ENCODE results near the gene AMMECR1. TPM values are rescaled to one million over a fixed set of nuclear protein-coding genes. Genes with fewer than 3 reads are reported as not detected.

AMMECR1 gene
- polyA plus RNA-seq, 1 donor from 2014 or later: 3.7 TPM

DNA sequence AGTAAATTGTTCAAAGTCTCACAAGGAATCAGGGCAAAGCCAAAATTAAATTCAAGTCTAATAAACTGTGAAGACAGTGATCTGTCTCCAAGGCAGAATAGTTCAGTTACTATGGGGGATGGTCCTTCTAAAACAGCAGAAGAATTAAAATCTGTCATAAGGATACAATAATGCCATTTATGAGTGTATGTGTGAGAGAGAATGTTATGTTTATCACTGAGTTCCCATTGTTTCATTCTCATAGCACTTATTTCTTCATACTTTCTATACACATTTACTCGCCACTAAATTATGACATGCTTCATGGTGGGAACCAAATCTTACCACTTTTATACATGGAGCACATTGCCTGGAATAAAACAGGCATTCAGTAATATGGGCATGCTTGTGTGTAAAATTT is 102.5 kb downstream of the AMMECR1 start:
- no peak for TF ChIP-seq EZH2 (IDR thresholded peaks at IDR 0.05; ENCODE audit: borderline replicate concordance, insufficient read depth, low read length, poor library complexity, severe bottlenecking)
- no peak for TF ChIP-seq EP300 (conservative IDR thresholded peaks at IDR 0.05; ENCODE audit: poor library complexity, severe bottlenecking)
- TF ChIP-seq, protein P1, sequence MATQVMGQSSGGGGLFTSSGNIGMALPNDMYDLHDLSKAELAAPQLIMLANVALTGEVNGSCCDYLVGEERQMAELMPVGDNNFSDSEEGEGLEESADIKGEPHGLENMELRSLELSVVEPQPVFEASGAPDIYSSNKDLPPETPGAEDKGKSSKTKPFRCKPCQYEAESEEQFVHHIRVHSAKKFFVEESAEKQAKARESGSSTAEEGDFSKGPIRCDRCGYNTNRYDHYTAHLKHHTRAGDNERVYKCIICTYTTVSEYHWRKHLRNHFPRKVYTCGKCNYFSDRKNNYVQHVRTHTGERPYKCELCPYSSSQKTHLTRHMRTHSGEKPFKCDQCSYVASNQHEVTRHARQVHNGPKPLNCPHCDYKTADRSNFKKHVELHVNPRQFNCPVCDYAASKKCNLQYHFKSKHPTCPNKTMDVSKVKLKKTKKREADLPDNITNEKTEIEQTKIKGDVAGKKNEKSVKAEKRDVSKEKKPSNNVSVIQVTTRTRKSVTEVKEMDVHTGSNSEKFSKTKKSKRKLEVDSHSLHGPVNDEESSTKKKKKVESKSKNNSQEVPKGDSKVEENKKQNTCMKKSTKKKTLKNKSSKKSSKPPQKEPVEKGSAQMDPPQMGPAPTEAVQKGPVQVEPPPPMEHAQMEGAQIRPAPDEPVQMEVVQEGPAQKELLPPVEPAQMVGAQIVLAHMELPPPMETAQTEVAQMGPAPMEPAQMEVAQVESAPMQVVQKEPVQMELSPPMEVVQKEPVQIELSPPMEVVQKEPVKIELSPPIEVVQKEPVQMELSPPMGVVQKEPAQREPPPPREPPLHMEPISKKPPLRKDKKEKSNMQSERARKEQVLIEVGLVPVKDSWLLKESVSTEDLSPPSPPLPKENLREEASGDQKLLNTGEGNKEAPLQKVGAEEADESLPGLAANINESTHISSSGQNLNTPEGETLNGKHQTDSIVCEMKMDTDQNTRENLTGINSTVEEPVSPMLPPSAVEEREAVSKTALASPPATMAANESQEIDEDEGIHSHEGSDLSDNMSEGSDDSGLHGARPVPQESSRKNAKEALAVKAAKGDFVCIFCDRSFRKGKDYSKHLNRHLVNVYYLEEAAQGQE (IDR thresholded peaks at IDR 0.05; ENCODE audit: borderline replicate concordance): no peak
- TF ChIP-seq, protein P2, sequence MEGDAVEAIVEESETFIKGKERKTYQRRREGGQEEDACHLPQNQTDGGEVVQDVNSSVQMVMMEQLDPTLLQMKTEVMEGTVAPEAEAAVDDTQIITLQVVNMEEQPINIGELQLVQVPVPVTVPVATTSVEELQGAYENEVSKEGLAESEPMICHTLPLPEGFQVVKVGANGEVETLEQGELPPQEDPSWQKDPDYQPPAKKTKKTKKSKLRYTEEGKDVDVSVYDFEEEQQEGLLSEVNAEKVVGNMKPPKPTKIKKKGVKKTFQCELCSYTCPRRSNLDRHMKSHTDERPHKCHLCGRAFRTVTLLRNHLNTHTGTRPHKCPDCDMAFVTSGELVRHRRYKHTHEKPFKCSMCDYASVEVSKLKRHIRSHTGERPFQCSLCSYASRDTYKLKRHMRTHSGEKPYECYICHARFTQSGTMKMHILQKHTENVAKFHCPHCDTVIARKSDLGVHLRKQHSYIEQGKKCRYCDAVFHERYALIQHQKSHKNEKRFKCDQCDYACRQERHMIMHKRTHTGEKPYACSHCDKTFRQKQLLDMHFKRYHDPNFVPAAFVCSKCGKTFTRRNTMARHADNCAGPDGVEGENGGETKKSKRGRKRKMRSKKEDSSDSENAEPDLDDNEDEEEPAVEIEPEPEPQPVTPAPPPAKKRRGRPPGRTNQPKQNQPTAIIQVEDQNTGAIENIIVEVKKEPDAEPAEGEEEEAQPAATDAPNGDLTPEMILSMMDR (IDR thresholded peaks at IDR 0.05; ENCODE audit: poor library complexity, severe bottlenecking): no peak
- no peak for TF ChIP-seq MXI1 (conservative IDR thresholded peaks at IDR 0.05; ENCODE audit: poor library complexity, severe bottlenecking)
- no peak for TF ChIP-seq RAD21 (conservative IDR thresholded peaks at IDR 0.05)
- TF ChIP-seq POLR2AphosphoS5 (IDR thresholded peaks at IDR 0.05): no peak
- no peak for TF ChIP-seq SMC3 (conservative IDR thresholded peaks at IDR 0.05; ENCODE audit: poor library complexity)
- no peak overlapping the region for H3K4me3 ChIP-seq (ENCODE audit: low read length)
- H3K79me2 ChIP-seq (replicated peaks; ENCODE audit: insufficient read depth, low read length): no peaks in the 10 kb centered on the region
- H4K20me1 ChIP-seq (ENCODE audit: insufficient read depth): no peaks in the 10 kb centered on the region
- H3K27me3 ChIP-seq (ENCODE audit: insufficient read depth, low read depth, low read length): no peaks in the 10 kb centered on the region
- H2AFZ ChIP-seq (ENCODE audit: low read depth, low read length): no peak overlapping the region
- H3K27ac ChIP-seq (ENCODE audit: low read length): no peak overlapping the region
- no peaks in the 10 kb centered on the region for H3K9me2 ChIP-seq (ENCODE audit: insufficient read depth, low read length)
- no peak overlapping the region for H3K4me2 ChIP-seq (ENCODE audit: low read length)
- no peaks in the 10 kb centered on the region for H3K9me3 ChIP-seq (ENCODE audit: low read length)
- no peak overlapping the region for H3K9ac ChIP-seq (ENCODE audit: low read length)
- no peaks in the 10 kb centered on the region for H3F3A ChIP-seq (ENCODE audit: insufficient read depth, low read length, poor library complexity, severe bottlenecking)
- no peaks in the 10 kb centered on the region for H3K36me3 ChIP-seq (ENCODE audit: insufficient read depth, low read length)

DNA sequence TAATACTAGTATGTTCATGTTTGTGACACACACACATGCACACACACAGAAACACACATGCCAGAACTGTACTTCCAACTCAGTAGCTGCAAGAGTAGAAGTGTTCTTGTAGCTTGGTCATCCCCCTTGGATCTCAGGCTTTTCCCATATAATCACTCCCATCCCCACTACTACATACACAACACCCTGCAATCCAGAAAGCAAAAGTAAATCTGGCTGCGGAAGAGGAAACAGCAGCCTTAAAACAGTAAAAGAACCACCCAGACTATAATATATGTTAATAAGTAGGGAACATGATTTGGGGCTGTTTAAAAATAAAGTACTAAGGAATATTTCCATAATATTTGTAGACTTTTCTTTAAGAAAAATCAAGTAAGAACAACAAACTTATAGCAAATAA is 103.2 kb downstream of the AMMECR1 start:
- Histone ChIP-seq H3K9me3 (ENCODE audit: low read length) (no peaks in the 10 kb centered on the region), H3K36me3 (ENCODE audit: insufficient read depth, low read length) (no peaks in the 10 kb centered on the region), H2AFZ (ENCODE audit: low read depth, low read length) (no peak overlapping the region), H3K79me2 (replicated peaks; ENCODE audit: insufficient read depth, low read length) (no peaks in the 10 kb centered on the region), H3K27me3 (ENCODE audit: insufficient read depth, low read depth, low read length) (no peaks in the 10 kb centered on the region), H3F3A (ENCODE audit: insufficient read depth, low read length, poor library complexity, severe bottlenecking) (no peaks in the 10 kb centered on the region), H3K4me3 (ENCODE audit: low read length) (no peak overlapping the region), H3K4me2 (ENCODE audit: low read length) (no peak overlapping the region), H3K9me2 (ENCODE audit: insufficient read depth, low read length) (no peaks in the 10 kb centered on the region), H4K20me1 (ENCODE audit: insufficient read depth) (no peaks in the 10 kb centered on the region), H3K9ac (ENCODE audit: low read length) (no peak overlapping the region), H3K27ac (ENCODE audit: low read length) (no peak overlapping the region)
- TF ChIP-seq SMC3 (conservative IDR thresholded peaks at IDR 0.05; ENCODE audit: poor library complexity) (no peak), RAD21 (conservative IDR thresholded peaks at IDR 0.05) (no peak), EP300 (conservative IDR thresholded peaks at IDR 0.05; ENCODE audit: poor library complexity, severe bottlenecking) (no peak), EZH2 (IDR thresholded peaks at IDR 0.05; ENCODE audit: borderline replicate concordance, insufficient read depth, low read length, poor library complexity, severe bottlenecking) (no peak), POLR2AphosphoS5 (IDR thresholded peaks at IDR 0.05) (no peak), MXI1 (conservative IDR thresholded peaks at IDR 0.05; ENCODE audit: poor library complexity, severe bottlenecking) (no peak), TAF1 (IDR thresholded peaks at IDR 0.05; ENCODE audit: low read depth) (no peak)
- TF ChIP-seq, protein P2 (IDR thresholded peaks at IDR 0.05; ENCODE audit: poor library complexity, severe bottlenecking): no peak
- TF ChIP-seq, protein P1 (IDR thresholded peaks at IDR 0.05; ENCODE audit: borderline replicate concordance): no peak

All from neural cell (in vitro differentiated cells).